Naive thymus-derived CD4-positive, alpha-beta T cell (primary cell): Measurements from ENCODE around the gene ANK3. TPM values are rescaled to one million over a fixed set of nuclear protein-coding genes. Genes with fewer than 3 reads are reported as not detected.
A peak's percentile ranks its signal among the peaks of the same experiment; 100 is the strongest.

ENCODE experiments used
- ATAC-seq: fragments of 150-1000 bp; cut with Tn5 transposase; 2 replicates; pipeline ENCODE4 v1.10.0; 2021; ENCODE audit warnings: mild to moderate bottlenecking, moderate library complexity
- CTCF ChIA-PET: fragments of 350-600 bp; sonication (Branson Sonifier 250); formaldehyde crosslinking; loops from one replicate; lab custom pipeline; 2021; ENCODE audit warnings: antibody characterized with exemption; lab: Charles Lee
- POLR2A ChIA-PET: fragments of 350-600 bp; sonication (Branson Sonifier 250); formaldehyde crosslinking; loops from one replicate; lab custom pipeline; 2021; ENCODE audit warnings: antibody characterized with exemption, inconsistent platforms; lab: Charles Lee
- DNase-seq, 9 donors: peaks; one replicate each; pipeline versions ENCODE4 v3.0.0 to v3.0.0-alpha.2; 2020 to 2022; ENCODE audit warnings: mixed read lengths in 1 of 9
- H3K27ac ChIP-seq: one replicate; pipeline ENCODE4 v1.7.0; 2013; ENCODE audit warnings: mild to moderate bottlenecking, low read depth, low read length, moderate library complexity
- H3K27me3 ChIP-seq, 2 donors: one replicate each; pipeline ENCODE4 v1.7.0; 2013; ENCODE audit warnings: low read length in 2 of 2, mild to moderate bottlenecking in 2 of 2, moderate library complexity in 2 of 2; ENCODE audit not compliant: control insufficient read depth in 2 of 2, insufficient read depth in 2 of 2
- H3K36me3 ChIP-seq, 3 experiments: 1 replicate in 2 of 3; 2 replicates in 1 of 3; pipeline ENCODE4 v1.7.0; 2013; ENCODE audit warnings: low read length in 3 of 3, mild to moderate bottlenecking in 3 of 3, moderate library complexity in 1 of 3; ENCODE audit not compliant: insufficient read depth in 3 of 3, control insufficient read depth in 2 of 3
- H3K4me1 ChIP-seq, 2 donors: one replicate each; pipeline ENCODE4 v1.7.0; 2013; ENCODE audit warnings: low read length in 2 of 2, mild to moderate bottlenecking in 2 of 2, moderate library complexity in 1 of 2; ENCODE audit not compliant: control insufficient read depth in 2 of 2, insufficient read depth in 2 of 2
- H3K4me3 ChIP-seq: 2 replicates; pipeline ENCODE4 v1.7.0; 2013; ENCODE audit warnings: mild to moderate bottlenecking, low read length
- H3K9me3 ChIP-seq, 3 experiments: 1 replicate in 2 of 3; 2 replicates in 1 of 3; pipeline ENCODE4 v1.7.0; 2013; ENCODE audit warnings: low read length in 3 of 3; ENCODE audit not compliant: control insufficient read depth in 2 of 3
- H3K27ac Mint-ChIP-seq, 9 donors: one replicate each; pipeline ENCODE4 v1.8.0; 2020 to 2022; ENCODE audit warnings: mixed read lengths in 9 of 9, mild to moderate bottlenecking in 8 of 9, moderate library complexity in 5 of 9, inconsistent platforms in 2 of 9
- H3K27me3 Mint-ChIP-seq, 5 donors: one replicate each; pipeline ENCODE4 v1.8.0; 2021 to 2022; ENCODE audit warnings: mixed read lengths in 5 of 5, mild to moderate bottlenecking in 1 of 5
- H3K36me3 Mint-ChIP-seq, 5 donors: one replicate each; pipeline ENCODE4 v1.8.0; 2020 to 2022; ENCODE audit warnings: mixed read lengths in 5 of 5, mild to moderate bottlenecking in 3 of 5, inconsistent platforms in 1 of 5
- H3K4me1 Mint-ChIP-seq, 7 donors: one replicate each; pipeline ENCODE4 v1.8.0; 2020 to 2022; ENCODE audit warnings: mixed read lengths in 7 of 7, mild to moderate bottlenecking in 3 of 7, inconsistent platforms in 1 of 7
- H3K4me3 Mint-ChIP-seq, 10 donors: one replicate each; pipeline ENCODE4 v1.8.0; 2020 to 2022; ENCODE audit warnings: mild to moderate bottlenecking in 10 of 10, mixed read lengths in 10 of 10, moderate library complexity in 6 of 10, inconsistent platforms in 2 of 10
- H3K9me3 Mint-ChIP-seq, 11 donors: one replicate each; pipeline ENCODE4 v1.8.0; 2020 to 2022; ENCODE audit warnings: mixed read lengths in 11 of 11, mild to moderate bottlenecking in 4 of 11, inconsistent platforms in 1 of 11, moderate library complexity in 1 of 11
- intact Hi-C, 2 donors: fragments of 100-400 bp; cut with micrococcal nuclease; formaldehyde crosslinking; loops; one replicate each; pipeline ENCODE4 v1.15.1; 2023
- polyA plus RNA-seq, 2 donors: library from polyadenylated mRNA; unstranded; fragments of 300-500 nt; fragmentation: Illumina TruSeq; gene quantifications; one replicate each; pipeline ENCODE4 v1.2.3, GENCODE V29; 2021
- total RNA-seq, 6 experiments: library from RNA in 5 of 6; stranded (reverse) in 5 of 6; gene quantifications; 1 replicate in 5 of 6; 2 replicates in 1 of 6; pipeline ENCODE4 v1.2.3 and lab custom pipeline; 2021 to 2026

The ANK3 gene
- total and polyA plus RNA-seq, 7 experiments from 2014 or later: 23.9 to 72.9 (median 61.4) TPM

- Histone ChIP-seq H3K4me3 (no peak overlapping the region), H3K9me3 (no peaks in the 10 kb centered on the region), H3K36me3 (no peaks in the 10 kb centered on the region), H3K27me3 (no peaks in the 10 kb centered on the region), H3K27ac (no peak overlapping the region), H3K4me1 (no peaks in the 10 kb centered on the region)
- Mint-ChIP-seq H3K9me3 (no peaks in the 10 kb centered on the region), H3K36me3 (peaks cover 0 to 6% (median 0%) of the 10 kb centered on the region in 5 donors), H3K27ac (no peak overlapping the region), H3K4me3 (no peak overlapping the region), H3K27me3 (no peaks in the 10 kb centered on the region), H3K4me1 (peaks cover 0 to 46% (median 20%) of the 10 kb centered on the region in 7 donors)
- DNase-seq (no peak), ATAC-seq (no peak)
- intact Hi-C loops: no loop called here
- CTCF ChIA-PET: no interaction called here
- POLR2A ChIA-PET: no interaction called here
Measured at GRCh38 chr10:60289800-60290199, 99.9 kb downstream of the ANK3 start.

- DNase-seq (no peak), ATAC-seq (no peak)
- Histone ChIP-seq H3K27ac (no peak overlapping the region), H3K4me3 (no peak overlapping the region), H3K36me3 (no peaks in the 10 kb centered on the region), H3K27me3 (no peaks in the 10 kb centered on the region), H3K9me3 (no peaks in the 10 kb centered on the region), H3K4me1 (no peaks in the 10 kb centered on the region)
- ChIA-PET POLR2A (no interaction called here), CTCF (no interaction called here)
- Mint-ChIP-seq H3K27me3 (no peaks in the 10 kb centered on the region), H3K27ac (peak overlapping the region in 2 of 9 donors; percentile 1 to 47), H3K36me3 (peaks cover 0 to 7% (median 0%) of the 10 kb centered on the region in 5 donors), H3K4me3 (no peak overlapping the region), H3K9me3 (no peaks in the 10 kb centered on the region), H3K4me1 (peaks cover 0 to 51% (median 20%) of the 10 kb centered on the region in 7 donors)
- intact Hi-C loops: no loop called here
Measured at GRCh38 chr10:60288256-60288655, 101.4 kb downstream of the ANK3 start.

- DNase-seq: no peak
- ChIA-PET CTCF (no interaction called here), POLR2A (no interaction called here)
- intact Hi-C loops: no loop called here
- H3K9me3 ChIP-seq: no peaks in the 10 kb centered on the region
- H3K36me3 ChIP-seq: no peaks in the 10 kb centered on the region
- Mint-ChIP-seq H3K27ac (peak overlapping the region in 1 of 9 donors; percentile 33), H3K9me3 (no peaks in the 10 kb centered on the region), H3K4me3 (no peak overlapping the region), H3K27me3 (no peaks in the 10 kb centered on the region), H3K36me3 (peaks cover 0 to 12% (median 0%) of the 10 kb centered on the region in 5 donors), H3K4me1 (peaks cover 0 to 52% (median 20%) of the 10 kb centered on the region in 7 donors)
- no peak overlapping the region for H3K4me3 ChIP-seq
- H3K27ac ChIP-seq: no peak overlapping the region
- H3K27me3 ChIP-seq: no peaks in the 10 kb centered on the region
- ATAC-seq: no peak
- H3K4me1 ChIP-seq: no peaks in the 10 kb centered on the region
Measured at GRCh38 chr10:60286559-60286958, 103.1 kb downstream of the ANK3 start.

- Mint-ChIP-seq H3K4me3 (no peak overlapping the region), H3K27ac (no peak overlapping the region), H3K27me3 (no peaks in the 10 kb centered on the region), H3K36me3 (peaks cover 0 to 31% (median 10%) of the 10 kb centered on the region in 5 donors), H3K4me1 (peaks cover 0 to 47% (median 20%) of the 10 kb centered on the region in 7 donors), H3K9me3 (no peaks in the 10 kb centered on the region)
- Histone ChIP-seq H3K27ac (no peak overlapping the region), H3K4me3 (no peak overlapping the region), H3K36me3 (peaks cover 0 to 7% (median 0%) of the 10 kb centered on the region in 3 experiments), H3K9me3 (no peaks in the 10 kb centered on the region), H3K27me3 (no peaks in the 10 kb centered on the region), H3K4me1 (no peaks in the 10 kb centered on the region)
- intact Hi-C loops: no loop called here
- ChIA-PET POLR2A (no interaction called here), CTCF (no interaction called here)
- ATAC-seq: no peak
- no peak for DNase-seq
Measured at GRCh38 chr10:60283397-60283796, 106.3 kb downstream of the ANK3 start.

- no peaks in the 10 kb centered on the region for H3K9me3 Mint-ChIP-seq
- ATAC-seq (peak; percentile 70), DNase-seq (no peak)
- Histone ChIP-seq H3K27ac (no peak overlapping the region), H3K27me3 (no peaks in the 10 kb centered on the region), H3K9me3 (no peaks in the 10 kb centered on the region), H3K4me1 (no peaks in the 10 kb centered on the region), H3K36me3 (peaks cover 0 to 13% (median 0%) of the 10 kb centered on the region in 3 experiments), H3K4me3 (no peak overlapping the region)
- H3K27ac Mint-ChIP-seq: peak overlapping the region in 1 of 9 donors; percentile 2
- H3K36me3 Mint-ChIP-seq: peaks cover 0 to 36% (median 15%) of the 10 kb centered on the region in 5 donors
- ChIA-PET POLR2A (no interaction called here), CTCF (no interaction called here)
- no peaks in the 10 kb centered on the region for H3K27me3 Mint-ChIP-seq
- intact Hi-C loops: no loop called here
- H3K4me3 Mint-ChIP-seq: no peak overlapping the region
- peaks cover 0 to 41% (median 15%) of the 10 kb centered on the region in 7 donors for H3K4me1 Mint-ChIP-seq
Measured at GRCh38 chr10:60282771-60283353, 106.8 kb downstream of the ANK3 start.

- CTCF ChIA-PET: no interaction called here
- no peak for ATAC-seq
- peaks cover 0 to 35% (median 17%) of the 10 kb centered on the region in 7 donors for H3K4me1 Mint-ChIP-seq
Measured at GRCh38 chr10:60281792-60282353, 107.8 kb downstream of the ANK3 start.

GRCh38 chr10:60281331-60281730 is 108.3 kb downstream of the ANK3 start:
- Histone ChIP-seq H3K27ac (no peak overlapping the region), H3K36me3 (peaks cover 0 to 14% (median 0%) of the 10 kb centered on the region in 3 experiments), H3K4me3 (no peak overlapping the region), H3K9me3 (no peaks in the 10 kb centered on the region), H3K4me1 (no peaks in the 10 kb centered on the region), H3K27me3 (no peaks in the 10 kb centered on the region)
- ChIA-PET POLR2A (no interaction called here), CTCF (no interaction called here)
- H3K27ac Mint-ChIP-seq: no peak overlapping the region
- peaks cover 0 to 52% (median 30%) of the 10 kb centered on the region in 5 donors for H3K36me3 Mint-ChIP-seq
- no peak for ATAC-seq
- no peak overlapping the region for H3K4me3 Mint-ChIP-seq
- intact Hi-C loops: no loop called here
- DNase-seq: no peak
- H3K9me3 Mint-ChIP-seq: no peaks in the 10 kb centered on the region
- peaks cover 0 to 35% (median 17%) of the 10 kb centered on the region in 7 donors for H3K4me1 Mint-ChIP-seq
- H3K27me3 Mint-ChIP-seq: no peaks in the 10 kb centered on the region

More at GRCh38 chr10:60281792-60282353, 107.8 kb downstream of the ANK3 start:
- Mint-ChIP-seq H3K9me3 (no peaks in the 10 kb centered on the region), H3K27me3 (no peaks in the 10 kb centered on the region), H3K4me3 (no peak overlapping the region), H3K36me3 (peaks cover 0 to 46% (median 25%) of the 10 kb centered on the region in 5 donors), H3K27ac (no peak overlapping the region)
- POLR2A ChIA-PET: no interaction called here
- Histone ChIP-seq H3K27ac (no peak overlapping the region), H3K27me3 (no peaks in the 10 kb centered on the region), H3K4me1 (no peaks in the 10 kb centered on the region), H3K36me3 (peaks cover 0 to 14% (median 0%) of the 10 kb centered on the region in 3 experiments), H3K9me3 (no peaks in the 10 kb centered on the region), H3K4me3 (no peak overlapping the region)
- DNase-seq: no peak
- intact Hi-C loops: no loop called here
